ENCODE data around the gene LSM5. TPM values are rescaled to one million over a fixed set of nuclear protein-coding genes. Genes with fewer than 3 reads are reported as not detected.
"Not testable (repeated sequence)": the region's sequence is repeated elsewhere in the genome, so short reads cannot be mapped to it uniquely, and the experiment has no call there.

The LSM5 gene
- total RNA-seq, 1 donor from 2014 or later, result 50.5 TPM

- H3K27ac Mint-ChIP-seq (ENCODE audit: unreplicated experiment), result no peak overlapping the region
- no peak for TF ChIP-seq CTCF (IDR thresholded peaks at IDR 0.05; ENCODE audit: unreplicated experiment)
These were observed 18.2 kb downstream of the LSM5 start for GRCh38 chr7:32472015-32472414.

GRCh38 chr7:32470871-32471270, 19.3 kb downstream of the LSM5 start:
- H3K4me1 Mint-ChIP-seq (ENCODE audit: unreplicated experiment), result peaks cover 2% of the 10 kb centered on the region
- no peaks in the 10 kb centered on the region for H3K36me3 Mint-ChIP-seq (ENCODE audit: low read depth, unreplicated experiment)
- no peak overlapping the region for H3K4me3 Mint-ChIP-seq (ENCODE audit: unreplicated experiment)
- no peak for TF ChIP-seq CTCF (IDR thresholded peaks at IDR 0.05; ENCODE audit: unreplicated experiment)
- no peaks in the 10 kb centered on the region for H3K9me3 Mint-ChIP-seq (ENCODE audit: unreplicated experiment)
- H3K27ac Mint-ChIP-seq (ENCODE audit: unreplicated experiment), result no peak overlapping the region
- H3K27me3 Mint-ChIP-seq (ENCODE audit: unreplicated experiment), result peaks cover 3% of the 10 kb centered on the region
- DNase-seq (ENCODE audit: low spot score), result no peak

More at GRCh38 chr7:32472015-32472414, 18.2 kb downstream of the LSM5 start:
- H3K4me3 Mint-ChIP-seq (ENCODE audit: unreplicated experiment), result no peak overlapping the region
- H3K4me1 Mint-ChIP-seq (ENCODE audit: unreplicated experiment), result peaks cover 2% of the 10 kb centered on the region
- no peak for DNase-seq (ENCODE audit: low spot score)
- H3K27me3 Mint-ChIP-seq (ENCODE audit: unreplicated experiment), result peaks cover 3% of the 10 kb centered on the region
- H3K9me3 Mint-ChIP-seq (ENCODE audit: unreplicated experiment), result no peaks in the 10 kb centered on the region
- H3K36me3 Mint-ChIP-seq (ENCODE audit: low read depth, unreplicated experiment), result no peaks in the 10 kb centered on the region

- not testable (repeated sequence) for H3K36me3 Mint-ChIP-seq (ENCODE audit: low read depth, unreplicated experiment); H3K27ac Mint-ChIP-seq (ENCODE audit: unreplicated experiment); H3K4me1 Mint-ChIP-seq (ENCODE audit: unreplicated experiment); H3K9me3 Mint-ChIP-seq (ENCODE audit: unreplicated experiment); H3K4me3 Mint-ChIP-seq (ENCODE audit: unreplicated experiment); H3K27me3 Mint-ChIP-seq (ENCODE audit: unreplicated experiment); DNase-seq (ENCODE audit: low spot score)
These were observed 20.2 kb downstream of the LSM5 start for GRCh38 chr7:32470004-32470403.

GRCh38 chr7:32464641-32465416, 25.4 kb downstream of the LSM5 start:
- H3K4me3 Mint-ChIP-seq (ENCODE audit: unreplicated experiment); H3K36me3 Mint-ChIP-seq (ENCODE audit: low read depth, unreplicated experiment); H3K9me3 Mint-ChIP-seq (ENCODE audit: unreplicated experiment); H3K27ac Mint-ChIP-seq (ENCODE audit: unreplicated experiment); DNase-seq (ENCODE audit: low spot score); H3K4me1 Mint-ChIP-seq (ENCODE audit: unreplicated experiment); H3K27me3 Mint-ChIP-seq (ENCODE audit: unreplicated experiment): not testable (repeated sequence)

GRCh38 chr7:32462977-32463376, 27.2 kb downstream of the LSM5 start:
- no peak overlapping the region for H3K27ac Mint-ChIP-seq (ENCODE audit: unreplicated experiment)
- no peak for TF ChIP-seq CTCF (IDR thresholded peaks at IDR 0.05; ENCODE audit: unreplicated experiment)
- no peaks in the 10 kb centered on the region for H3K36me3 Mint-ChIP-seq (ENCODE audit: low read depth, unreplicated experiment)
- H3K27me3 Mint-ChIP-seq (ENCODE audit: unreplicated experiment), result no peaks in the 10 kb centered on the region
- no peak for DNase-seq (ENCODE audit: low spot score)
- no peaks in the 10 kb centered on the region for H3K9me3 Mint-ChIP-seq (ENCODE audit: unreplicated experiment)
- peaks cover 4% of the 10 kb centered on the region for H3K4me1 Mint-ChIP-seq (ENCODE audit: unreplicated experiment)
- no peak overlapping the region for H3K4me3 Mint-ChIP-seq (ENCODE audit: unreplicated experiment)

- H3K36me3 Mint-ChIP-seq (ENCODE audit: low read depth, unreplicated experiment), result no peaks in the 10 kb centered on the region
- H3K4me3 Mint-ChIP-seq (ENCODE audit: unreplicated experiment), result no peak overlapping the region
- H3K9me3 Mint-ChIP-seq (ENCODE audit: unreplicated experiment), result no peaks in the 10 kb centered on the region
- no peak for DNase-seq (ENCODE audit: low spot score)
- peaks cover 4% of the 10 kb centered on the region for H3K4me1 Mint-ChIP-seq (ENCODE audit: unreplicated experiment)
- no peak overlapping the region for H3K27ac Mint-ChIP-seq (ENCODE audit: unreplicated experiment)
- no peaks in the 10 kb centered on the region for H3K27me3 Mint-ChIP-seq (ENCODE audit: unreplicated experiment)
- TF ChIP-seq CTCF (IDR thresholded peaks at IDR 0.05; ENCODE audit: unreplicated experiment), result no peak
These were observed 27.7 kb downstream of the LSM5 start for GRCh38 chr7:32462451-32462850.
